Ishikawa (cell line): Measurements from ENCODE around the gene MED20.

Experiments used
- CEBPB ChIP-seq: IDR thresholded peaks from 2 replicates; pipeline ENCODE4 v1.6.1; 2012
- EGR1 ChIP-seq: IDR thresholded peaks from 2 replicates; pipeline ENCODE4 v1.6.1; 2012
- FOXM1 ChIP-seq: IDR thresholded peaks from 2 replicates; pipeline ENCODE4 v1.6.1; 2012; ENCODE audit warnings: low read depth, borderline replicate concordance
- NFIC ChIP-seq: IDR thresholded peaks from 2 replicates; pipeline ENCODE4 v1.6.1; 2012
- USF1 ChIP-seq: IDR thresholded peaks from 2 replicates; pipeline ENCODE4 v1.6.1; 2012

- TF ChIP-seq CEBPB (no peak), FOXM1 (no peak), EGR1 (no peak), USF1 (no peak), NFIC (no peak)
These were observed 26.3 kb downstream of the MED20 start for GRCh38 chr6:41894366-41895299.
